Astrocyte of the cerebellum (primary cell): ENCODE data around the gene TNFSF10.
"Not testable (repeated sequence)": the region's sequence is repeated elsewhere in the genome, so short reads cannot be mapped to it uniquely, and the experiment has no call there.

Source experiments
- DNase-seq: peaks from one replicate; pipeline ENCODE4 v3.0.0-alpha.2; 2011; ENCODE audit warnings: low read depth
- H3K4me3 ChIP-seq: 2 replicates; pipeline ENCODE4 v1.5.1; 2011; ENCODE audit warnings: mild to moderate bottlenecking, low read depth, low read length, moderate library complexity
- CTCF ChIP-seq: IDR thresholded peaks from 2 replicates; pipeline ENCODE4 v1.5.1; 2012; ENCODE audit warnings: low read length, low read depth, moderate library complexity, mild to moderate bottlenecking; ENCODE audit errors: missing control alignments
- in situ Hi-C: cut with HindIII; loops from 2 replicates; pipeline ENCODE4 v1.10.0; 2017; ENCODE audit warnings: low sequenced_read_pairs

The TNFSF10 gene

GRCh38 chr3:172513488-172513887 lies 9.7 kb downstream of the TNFSF10 start:
- in situ Hi-C loops: no loop called here
- no peak for TF ChIP-seq CTCF

GRCh38 chr3:172511783-172512762 lies 11.2 kb downstream of the TNFSF10 start:
- in situ Hi-C loops: no loop called here
- DNase-seq: no peak
- H3K4me3 ChIP-seq: no peak overlapping the region
- no peak for TF ChIP-seq CTCF

More at GRCh38 chr3:172513488-172513887, 9.7 kb downstream of the TNFSF10 start:
- no peak overlapping the region for H3K4me3 ChIP-seq
- DNase-seq: no peak

- H3K4me3 ChIP-seq: no peak overlapping the region
- in situ Hi-C loops: no loop called here
- DNase-seq: no peak
- TF ChIP-seq CTCF: no peak
Observed at GRCh38 chr3:172506094-172506493, 17.1 kb downstream of the TNFSF10 start.

GRCh38 chr3:172501540-172501939 lies 21.7 kb downstream of the TNFSF10 start:
- no peak overlapping the region for H3K4me3 ChIP-seq
- no peak for DNase-seq
- no peak for TF ChIP-seq CTCF
- in situ Hi-C loops: no loop called here

- peak; percentile 75 for DNase-seq
- H3K4me3 ChIP-seq, in situ Hi-C loops: not testable (repeated sequence)
- TF ChIP-seq CTCF: peak; percentile 67
Observed at GRCh38 chr3:172490198-172490669, 33.0 kb downstream of the TNFSF10 start.

GRCh38 chr3:172478116-172478515 lies 45.1 kb downstream of the TNFSF10 start:
- in situ Hi-C loops: no loop called here
- DNase-seq: no peak
- H3K4me3 ChIP-seq: no peak overlapping the region
- no peak for TF ChIP-seq CTCF
